ENCODE data around the gene SCAMP2. TPM values are rescaled to one million over a fixed set of nuclear protein-coding genes. Genes with fewer than 3 reads are reported as not detected.
"Not testable (repeated sequence)": the region's sequence is repeated elsewhere in the genome, so short reads cannot be mapped to it uniquely, and the experiment has no call there.

SCAMP2 gene
- polyA plus RNA-seq (2013, experiment 1 of 2), result 81.8 TPM
- polyA plus RNA-seq (2013, experiment 2 of 2), result 78.8 TPM

- Histone ChIP-seq H3K4me3 (ENCODE audit: insufficient read depth in 1 of 2, low read depth in 1 of 2, low read length in 2 of 2) (peak within 1 kb of the TSS; percentile 72 to 100), H3K27ac (ENCODE audit: low read length, poor library complexity, severe bottlenecking) (peak within 1 kb of the TSS; percentile 82), H3K9me3 (ENCODE audit: control insufficient read depth, low read length) (no peaks in the 10 kb centered on the region), H3K23ac (ENCODE audit: low read length in 2 of 2) (no peak within 1 kb of the TSS), H3K4me1 (ENCODE audit: control insufficient read depth, insufficient read depth, low read depth, low read length) (peaks cover 28% of the 10 kb centered on the region), H3K9ac (ENCODE audit: low read length) (peak within 1 kb of the TSS; percentile 97), H4K91ac (ENCODE audit: low read length) (peak within 1 kb of the TSS; percentile 73), H4K8ac (ENCODE audit: low read length) (peak within 1 kb of the TSS; percentile 98), H3K18ac (ENCODE audit: low read depth in 1 of 2, low read length in 2 of 2) (peak within 1 kb of the TSS; percentile 88 to 97), H3K14ac (ENCODE audit: low read length in 2 of 2) (peak within 1 kb of the TSS in 1 of 2 experiments; percentile 88), H2BK5ac (ENCODE audit: low read depth, low read length, poor library complexity, severe bottlenecking) (peak within 1 kb of the TSS; percentile 48), H3K36me3 (ENCODE audit: control insufficient read depth in 1 of 2, insufficient read depth in 2 of 2, low read depth in 1 of 2, low read length in 2 of 2) (peaks cover 3 to 5% of the 10 kb centered on the region in 2 experiments), H2BK15ac (ENCODE audit: low read depth, poor library complexity, severe bottlenecking) (peak within 1 kb of the TSS; percentile 12), H2AK5ac (ENCODE audit: low read length, severe bottlenecking) (peak within 1 kb of the TSS; percentile 49), H3K79me1 (replicated peaks; ENCODE audit: low read length, poor library complexity, severe bottlenecking) (peaks cover 5% of the 10 kb centered on the region), H2AFZ (ENCODE audit: low read depth, low read length) (peak within 1 kb of the TSS; percentile 77), H3K4me2 (ENCODE audit: low read length, poor library complexity, severe bottlenecking) (peak within 1 kb of the TSS; percentile 98), H3K4ac (ENCODE audit: low read depth in 1 of 2, low read length in 2 of 2) (peak within 1 kb of the TSS; percentile 74 to 90), H2BK12ac (ENCODE audit: low read length in 2 of 2) (peak within 1 kb of the TSS; percentile 19 to 71), H2BK120ac (ENCODE audit: low read depth, low read length) (no peak within 1 kb of the TSS), H3K27me3 (ENCODE audit: control insufficient read depth in 1 of 2, insufficient read depth in 1 of 2, low read length in 2 of 2) (no peaks in the 10 kb centered on the region)
- peak; percentile 97 for DNase-seq
- WGBS, result 2% methylated on average over 19 of the region's 52 CpGs
These were observed at the start of gene SCAMP2 for GRCh38 chr15:74873036-74873755. Gene SCAMP2 (minus strand): TSS chr15:74873365. CDS start chr15:74873255, 110 bp downstream.

- peaks cover 5% of the 10 kb centered on the region for H3K79me1 ChIP-seq (replicated peaks; ENCODE audit: low read length, poor library complexity, severe bottlenecking)
- no peak overlapping the region for H3K9ac ChIP-seq (ENCODE audit: low read length)
- H2BK120ac ChIP-seq (ENCODE audit: low read depth, low read length), result no peak overlapping the region
- H3K18ac ChIP-seq (ENCODE audit: low read depth in 1 of 2, low read length in 2 of 2), result no peak overlapping the region
- no peak overlapping the region for H2BK5ac ChIP-seq (ENCODE audit: low read depth, low read length, poor library complexity, severe bottlenecking)
- no peak overlapping the region for H3K23ac ChIP-seq (ENCODE audit: low read length in 2 of 2)
- H3K4me1 ChIP-seq (ENCODE audit: control insufficient read depth, insufficient read depth, low read depth, low read length), result peaks cover 2% of the 10 kb centered on the region
- WGBS, result 79% methylated on average over 8 of the region's 8 CpGs
- no peak overlapping the region for H3K14ac ChIP-seq (ENCODE audit: low read length in 2 of 2)
- H3K27ac ChIP-seq (ENCODE audit: low read length, poor library complexity, severe bottlenecking), result no peak overlapping the region
- H3K9me3 ChIP-seq (ENCODE audit: control insufficient read depth, low read length), result no peaks in the 10 kb centered on the region
- H3K4ac ChIP-seq (ENCODE audit: low read depth in 1 of 2, low read length in 2 of 2), result no peak overlapping the region
- H2BK12ac ChIP-seq (ENCODE audit: low read length in 2 of 2), result no peak overlapping the region
- no peak overlapping the region for H3K4me2 ChIP-seq (ENCODE audit: low read length, poor library complexity, severe bottlenecking)
- no peak overlapping the region for H3K4me3 ChIP-seq (ENCODE audit: insufficient read depth in 1 of 2, low read depth in 1 of 2, low read length in 2 of 2)
- no peak overlapping the region for H2AFZ ChIP-seq (ENCODE audit: low read depth, low read length)
- no peak overlapping the region for H2BK15ac ChIP-seq (ENCODE audit: low read depth, poor library complexity, severe bottlenecking)
- H3K36me3 ChIP-seq (ENCODE audit: control insufficient read depth in 1 of 2, insufficient read depth in 2 of 2, low read depth in 1 of 2, low read length in 2 of 2), result peaks cover 54 to 71% of the 10 kb centered on the region in 2 experiments
- no peak overlapping the region for H2AK5ac ChIP-seq (ENCODE audit: low read length, severe bottlenecking)
- DNase-seq, result peak; percentile 19
- H4K8ac ChIP-seq (ENCODE audit: low read length), result no peak overlapping the region
- no peak overlapping the region for H4K91ac ChIP-seq (ENCODE audit: low read length)
- no peaks in the 10 kb centered on the region for H3K27me3 ChIP-seq (ENCODE audit: control insufficient read depth in 1 of 2, insufficient read depth in 1 of 2, low read length in 2 of 2)
These were observed 47.3 kb upstream of the SCAMP2 start for GRCh38 chr15:74920456-74920855.

- Histone ChIP-seq H3K14ac (ENCODE audit: low read length in 2 of 2) (no peak overlapping the region), H2BK12ac (ENCODE audit: low read length in 2 of 2) (no peak overlapping the region), H3K27ac (ENCODE audit: low read length, poor library complexity, severe bottlenecking) (no peak overlapping the region), H3K4me2 (ENCODE audit: low read length, poor library complexity, severe bottlenecking) (no peak overlapping the region), H3K4me3 (ENCODE audit: insufficient read depth in 1 of 2, low read depth in 1 of 2, low read length in 2 of 2) (no peak overlapping the region), H3K9ac (ENCODE audit: low read length) (no peak overlapping the region), H4K91ac (ENCODE audit: low read length) (no peak overlapping the region), H3K9me3 (ENCODE audit: control insufficient read depth, low read length) (no peaks in the 10 kb centered on the region), H3K36me3 (ENCODE audit: control insufficient read depth in 1 of 2, insufficient read depth in 2 of 2, low read depth in 1 of 2, low read length in 2 of 2) (peaks cover 46 to 72% of the 10 kb centered on the region in 2 experiments), H2BK5ac (ENCODE audit: low read depth, low read length, poor library complexity, severe bottlenecking) (no peak overlapping the region), H3K4ac (ENCODE audit: low read depth in 1 of 2, low read length in 2 of 2) (no peak overlapping the region), H2AK5ac (ENCODE audit: low read length, severe bottlenecking) (no peak overlapping the region), H3K27me3 (ENCODE audit: control insufficient read depth in 1 of 2, insufficient read depth in 1 of 2, low read length in 2 of 2) (no peaks in the 10 kb centered on the region), H3K79me1 (replicated peaks; ENCODE audit: low read length, poor library complexity, severe bottlenecking) (peaks cover 5% of the 10 kb centered on the region), H3K23ac (ENCODE audit: low read length in 2 of 2) (no peak overlapping the region), H2BK120ac (ENCODE audit: low read depth, low read length) (no peak overlapping the region), H3K4me1 (ENCODE audit: control insufficient read depth, insufficient read depth, low read depth, low read length) (peaks cover 3% of the 10 kb centered on the region), H4K8ac (ENCODE audit: low read length) (no peak overlapping the region), H2AFZ (ENCODE audit: low read depth, low read length) (no peak overlapping the region), H3K18ac (ENCODE audit: low read depth in 1 of 2, low read length in 2 of 2) (no peak overlapping the region), H2BK15ac (ENCODE audit: low read depth, poor library complexity, severe bottlenecking) (no peak overlapping the region)
- no peak for DNase-seq
- WGBS, result 92% methylated on average over 5 of the region's 6 CpGs
These were observed 44.5 kb upstream of the SCAMP2 start for GRCh38 chr15:74917676-74918075.

GRCh38 chr15:74913799-74914198 is 40.6 kb upstream of the SCAMP2 start:
- not testable (repeated sequence) for H3K14ac ChIP-seq (ENCODE audit: low read length in 2 of 2); H3K4me2 ChIP-seq (ENCODE audit: low read length, poor library complexity, severe bottlenecking); H3K9me3 ChIP-seq (ENCODE audit: control insufficient read depth, low read length); H2AFZ ChIP-seq (ENCODE audit: low read depth, low read length); H2BK15ac ChIP-seq (ENCODE audit: low read depth, poor library complexity, severe bottlenecking); H4K8ac ChIP-seq (ENCODE audit: low read length); DNase-seq; H2BK5ac ChIP-seq (ENCODE audit: low read depth, low read length, poor library complexity, severe bottlenecking); H3K27ac ChIP-seq (ENCODE audit: low read length, poor library complexity, severe bottlenecking); H2AK5ac ChIP-seq (ENCODE audit: low read length, severe bottlenecking); H4K91ac ChIP-seq (ENCODE audit: low read length); H3K18ac ChIP-seq (ENCODE audit: low read depth in 1 of 2, low read length in 2 of 2); H3K27me3 ChIP-seq (ENCODE audit: control insufficient read depth in 1 of 2, insufficient read depth in 1 of 2, low read length in 2 of 2); H2BK120ac ChIP-seq (ENCODE audit: low read depth, low read length); H3K4ac ChIP-seq (ENCODE audit: low read depth in 1 of 2, low read length in 2 of 2); H3K4me3 ChIP-seq (ENCODE audit: insufficient read depth in 1 of 2, low read depth in 1 of 2, low read length in 2 of 2); H3K79me1 ChIP-seq (replicated peaks; ENCODE audit: low read length, poor library complexity, severe bottlenecking); H3K4me1 ChIP-seq (ENCODE audit: control insufficient read depth, insufficient read depth, low read depth, low read length); H3K23ac ChIP-seq (ENCODE audit: low read length in 2 of 2); H2BK12ac ChIP-seq (ENCODE audit: low read length in 2 of 2)
- WGBS, result 98% methylated on average over 7 of the region's 8 CpGs
- H3K36me3 ChIP-seq (ENCODE audit: control insufficient read depth in 1 of 2, insufficient read depth in 2 of 2, low read depth in 1 of 2, low read length in 2 of 2), result peaks cover 43 to 58% of the 10 kb centered on the region in 2 experiments
- H3K9ac ChIP-seq (ENCODE audit: low read length), result peak overlapping the region; percentile 8

Data from mesenchymal stem cell (in vitro differentiated cells and primary cell).